SK-N-SH (cell line): Measurements from ENCODE around the gene DRC3. TPM values are rescaled to one million over a fixed set of nuclear protein-coding genes. Genes with fewer than 3 reads are reported as not detected.

Experiments used
- CTCF ChIA-PET: fragments of 300-600, 350-600 bp; formaldehyde crosslinking; extraction: SDS; loops from one replicate; lab custom pipeline; 2021; lab: Yijun Ruan, JAX
- POLR2A ChIA-PET: fragments of 350-600 bp; sonication (Branson Sonifier 250); formaldehyde crosslinking; extraction: SDS; loops from one replicate; lab custom pipeline; 2020; ENCODE audit warnings: antibody characterized with exemption, inconsistent platforms; lab: Yijun Ruan, JAX
- DNase-seq: peaks from one replicate; pipeline ENCODE4 v3.0.0; 2012
- H2AFZ ChIP-seq: fragments of 200-600 bp; sonication (generic); 2 replicates; pipeline ENCODE4 v1.8.1; 2016; ENCODE audit warnings: antibody characterized with exemption, mild to moderate bottlenecking, low read depth
- H3F3A ChIP-seq: fragments of 200-600 bp; sonication (generic); replicated peaks from 2 replicates; pipeline ENCODE3; 2016; ENCODE audit warnings: antibody characterized with exemption, mild to moderate bottlenecking; ENCODE audit not compliant: insufficient read depth
- H3K27ac ChIP-seq, 2 experiments: fragments of 200-500 bp in 1 of 2; fragments of 200-600 bp in 1 of 2; sonication (Bioruptor generic) in 1 of 2; sonication (generic), shearing (Covaris generic) in 1 of 2; 2 replicates each; pipeline versions ENCODE4 v1.5.1 to v1.6.1; 2014 to 2016; ENCODE audit warnings: low read depth in 2 of 2, inconsistent platforms in 1 of 2, low read length in 1 of 2, mild to moderate bottlenecking in 1 of 2, mixed read lengths in 1 of 2
- H3K27me3 ChIP-seq: fragments of 200-600 bp; sonication (generic), shearing (Covaris generic); 2 replicates; pipeline ENCODE4 v1.6.1; 2016; ENCODE audit warnings: mixed run types; ENCODE audit not compliant: insufficient read depth
- H3K36me3 ChIP-seq, 2 experiments: fragments of 200-500 bp in 1 of 2; fragments of 200-600 bp in 1 of 2; sonication (Bioruptor generic) in 1 of 2; sonication (generic) in 1 of 2; replicated peaks in 1 of 2; 2 replicates each; pipeline versions ENCODE3 to v1.5.1; 2014 to 2016; ENCODE audit warnings: low read length in 1 of 2, mild to moderate bottlenecking in 1 of 2; ENCODE audit not compliant: insufficient read depth in 2 of 2, control insufficient read depth in 1 of 2
- H3K4me1 ChIP-seq, 2 experiments: fragments of 200-500 bp in 1 of 2; fragments of 200-600 bp in 1 of 2; sonication (Bioruptor generic) in 1 of 2; sonication (generic), shearing (Covaris generic) in 1 of 2; 2 replicates each; pipeline versions ENCODE4 v1.5.1 to v1.6.1; 2014 to 2016; ENCODE audit warnings: low read depth in 1 of 2, low read length in 1 of 2, mixed run types in 1 of 2; ENCODE audit not compliant: insufficient read depth in 2 of 2, control insufficient read depth in 1 of 2
- H3K4me2 ChIP-seq: fragments of 200-600 bp; sonication (generic), shearing (Covaris generic); 2 replicates; pipeline ENCODE4 v1.6.1; 2017; ENCODE audit warnings: mixed run types
- H3K4me3 ChIP-seq, 2 experiments: fragments of 200-500 bp in 1 of 2; fragments of 200-600 bp in 1 of 2; sonication (Bioruptor generic) in 1 of 2; sonication (generic), shearing (Covaris generic) in 1 of 2; 2 replicates each; pipeline versions ENCODE4 v1.5.1 to v1.8.1; 2014 to 2016; ENCODE audit warnings: low read depth in 2 of 2, inconsistent platforms in 1 of 2, low read length in 1 of 2, mild to moderate bottlenecking in 1 of 2, mixed read lengths in 1 of 2, moderate library complexity in 1 of 2
- H3K79me2 ChIP-seq: fragments of 200-600 bp; sonication (generic); 2 replicates; pipeline ENCODE4 v1.8.1; 2017; ENCODE audit warnings: mild to moderate bottlenecking; ENCODE audit not compliant: insufficient read depth
- H3K9ac ChIP-seq: fragments of 200-600 bp; sonication (generic); 2 replicates; pipeline ENCODE4 v1.6.1; 2017; ENCODE audit warnings: mixed run types
- H3K9me2 ChIP-seq: fragments of 200-600 bp; sonication (generic); 2 replicates; pipeline ENCODE4 v1.6.1; 2017; ENCODE audit warnings: mixed run types
- H3K9me3 ChIP-seq: fragments of 200-600 bp; sonication (generic); 2 replicates; pipeline ENCODE4 v1.6.1; 2017; ENCODE audit warnings: mixed run types, mild to moderate bottlenecking, moderate library complexity
- H4K20me1 ChIP-seq: fragments of 200-600 bp; sonication (generic); 2 replicates; pipeline ENCODE4 v1.6.1; 2017; ENCODE audit warnings: mild to moderate bottlenecking, mixed run types; ENCODE audit not compliant: insufficient read depth
- GABPA ChIP-seq: IDR thresholded peaks from 2 replicates; pipeline ENCODE4 v1.4.0; 2012; ENCODE audit warnings: low read depth, mild to moderate bottlenecking
- GATA2 ChIP-seq: sonication (generic); formaldehyde crosslinking; IDR thresholded peaks from 2 replicates; pipeline ENCODE4 v1.5.0; 2020; ENCODE audit warnings: mild to moderate bottlenecking, missing genetic modification reagents
- MEF2A ChIP-seq: IDR thresholded peaks from 2 replicates; pipeline ENCODE4 v1.4.0; 2012; ENCODE audit warnings: low read depth, borderline replicate concordance
- NRF1 ChIP-seq: IDR thresholded peaks from 2 replicates; pipeline ENCODE4 v1.6.1; 2012; ENCODE audit warnings: low read depth, mild to moderate bottlenecking, low read length
- RFX5 ChIP-seq: IDR thresholded peaks from 2 replicates; pipeline ENCODE4 v1.6.1; 2012; ENCODE audit warnings: mild to moderate bottlenecking, improper control_type of control experiment, low read length
- SIN3A ChIP-seq: IDR thresholded peaks from 2 replicates; pipeline ENCODE4 v1.6.1; 2012; ENCODE audit warnings: low read depth, mild to moderate bottlenecking, low read length, moderate library complexity, borderline replicate concordance
- TCF12 ChIP-seq: IDR thresholded peaks from 2 replicates; pipeline ENCODE4 v1.4.0; 2012
- TEAD4 ChIP-seq: IDR thresholded peaks from 2 replicates; pipeline ENCODE4 v1.4.0; 2012; ENCODE audit warnings: mild to moderate bottlenecking, borderline replicate concordance; ENCODE audit not compliant: insufficient read depth
- YY1 ChIP-seq: IDR thresholded peaks from 2 replicates; pipeline ENCODE4 v1.4.0; 2012; ENCODE audit warnings: low read depth, mild to moderate bottlenecking
- WGBS: methylation state at CpG from one replicate; pipeline ENCODE4 v1.1.6; 2017; ENCODE audit warnings: low lambda C conversion rate; 5-methylcytosine and 5-hydroxymethylcytosine counted together
- polyA plus RNA-seq, 3 experiments: library from polyadenylated mRNA; depleted of rRNA; stranded (reverse); fragments of >200 nt; gene quantifications; 2 replicates each; pipeline ENCODE4 v1.2.3, GENCODE V29; 2012
- TF ChIP-seq, protein P1 (sequence below): fragments of 150-350 bp; IDR thresholded peaks from 2 replicates; pipeline ENCODE4 v1.6.1; 2017; ENCODE audit warnings: antibody characterized with exemption, low read length, low read depth, borderline replicate concordance
- TF ChIP-seq, protein P2 (sequence below): IDR thresholded peaks from 2 replicates; pipeline ENCODE4 v1.6.1; 2012; ENCODE audit warnings: mild to moderate bottlenecking, low read depth, low read length, moderate library complexity

DRC3 gene
- polyA plus RNA-seq, 1 of the 3 experiments (the other 2 are of a cell fraction), result 3.6 TPM

DNA sequence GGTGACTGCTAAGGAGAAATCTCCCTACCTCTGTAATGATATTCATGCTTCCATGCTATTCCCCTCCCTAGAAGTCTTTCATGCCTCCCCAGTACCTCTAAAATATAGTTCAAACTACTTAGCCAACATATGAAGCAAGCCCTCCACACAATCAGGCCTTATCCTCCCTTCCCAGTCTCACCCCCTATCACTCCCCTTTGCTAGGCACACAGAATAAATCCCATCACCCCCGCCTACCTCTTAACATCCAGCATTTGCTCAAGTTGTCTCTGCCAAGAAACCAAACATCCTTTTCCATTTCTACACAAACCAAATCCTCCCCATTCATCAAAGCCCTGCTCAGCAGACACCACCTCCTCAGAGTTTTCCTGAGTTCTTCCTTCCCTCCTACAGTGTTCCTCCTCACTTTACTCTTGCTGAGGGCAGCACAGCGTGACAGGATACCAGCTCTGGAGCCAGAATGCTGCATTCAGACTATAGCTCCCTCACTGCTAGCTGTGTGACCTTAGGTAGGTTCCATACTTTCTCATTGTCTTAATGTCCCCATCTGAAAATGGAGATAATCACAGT is 7.4 kb upstream of the DRC3 start:
- Histone ChIP-seq H3K36me3 (no peaks in the 10 kb centered on the region), H3K9me3 (no peaks in the 10 kb centered on the region), H4K20me1 (peaks cover 8% of the 10 kb centered on the region), H3K9me2 (no peaks in the 10 kb centered on the region), H3K4me2 (no peak overlapping the region), H3K27ac (no peak overlapping the region), H3K9ac (no peak overlapping the region), H3K4me1 (peaks cover 0 to 1% of the 10 kb centered on the region in 2 experiments; a peak in 2 of 4 replicates), H2AFZ (no peak overlapping the region), H3K27me3 (no peaks in the 10 kb centered on the region), H3K79me2 (peaks cover 97% of the 10 kb centered on the region), H3K4me3 (no peak overlapping the region), H3F3A (peaks cover 8% of the 10 kb centered on the region)
- TF ChIP-seq RFX5 (no peak), YY1 (no peak), GABPA (no peak), NRF1 (no peak), TEAD4 (no peak), TCF12 (no peak), SIN3A (no peak), MEF2A (no peak)
- TF ChIP-seq, protein P1, sequence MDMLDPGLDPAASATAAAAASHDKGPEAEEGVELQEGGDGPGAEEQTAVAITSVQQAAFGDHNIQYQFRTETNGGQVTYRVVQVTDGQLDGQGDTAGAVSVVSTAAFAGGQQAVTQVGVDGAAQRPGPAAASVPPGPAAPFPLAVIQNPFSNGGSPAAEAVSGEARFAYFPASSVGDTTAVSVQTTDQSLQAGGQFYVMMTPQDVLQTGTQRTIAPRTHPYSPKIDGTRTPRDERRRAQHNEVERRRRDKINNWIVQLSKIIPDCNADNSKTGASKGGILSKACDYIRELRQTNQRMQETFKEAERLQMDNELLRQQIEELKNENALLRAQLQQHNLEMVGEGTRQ, result no peak
- no peak for DNase-seq
- ChIA-PET POLR2A (no interaction called here), CTCF (no interaction called here)
- WGBS, result 95% methylated on average over 2 of the region's 2 CpGs

DNA sequence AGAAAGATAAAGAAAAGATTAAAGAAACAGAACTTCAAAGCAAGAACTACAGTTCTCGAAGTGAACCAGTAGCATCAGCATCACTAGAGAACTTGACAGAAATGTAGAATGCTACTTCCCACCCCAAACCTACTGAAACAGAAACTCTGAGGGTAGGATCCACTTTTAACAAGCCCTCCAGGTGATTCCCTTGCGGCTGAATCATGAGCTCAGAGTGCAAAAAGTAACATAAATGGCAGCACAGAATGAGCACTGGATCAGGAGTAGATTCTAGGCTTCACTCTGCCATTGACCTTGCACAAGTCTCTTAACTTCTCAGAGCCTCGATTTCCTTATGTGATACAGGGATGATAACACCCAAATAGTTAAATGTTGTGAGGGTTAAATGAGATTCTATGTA is 6.3 kb upstream of the DRC3 start:
- 70% methylated on average over 3 of the region's 3 CpGs for WGBS
- CTCF ChIA-PET, result no interaction called here
- no peak overlapping the region for H3K27ac ChIP-seq

More for the DNA sequence above, 6.3 kb upstream of the DRC3 start:
- POLR2A ChIA-PET, result no interaction called here
- Histone ChIP-seq H3K4me1 (peaks cover 0 to 9% of the 10 kb centered on the region in 2 experiments; a peak in 2 of 4 replicates), H3K36me3 (no peaks in the 10 kb centered on the region), H3K4me2 (no peak overlapping the region), H3K9me2 (no peaks in the 10 kb centered on the region), H3K9me3 (no peaks in the 10 kb centered on the region), H3F3A (peaks cover 5% of the 10 kb centered on the region), H3K27me3 (no peaks in the 10 kb centered on the region), H3K79me2 (peaks cover 97% of the 10 kb centered on the region)
- DNase-seq, result no peak
- no peak for TF ChIP-seq GATA2
- TF ChIP-seq, protein P2, sequence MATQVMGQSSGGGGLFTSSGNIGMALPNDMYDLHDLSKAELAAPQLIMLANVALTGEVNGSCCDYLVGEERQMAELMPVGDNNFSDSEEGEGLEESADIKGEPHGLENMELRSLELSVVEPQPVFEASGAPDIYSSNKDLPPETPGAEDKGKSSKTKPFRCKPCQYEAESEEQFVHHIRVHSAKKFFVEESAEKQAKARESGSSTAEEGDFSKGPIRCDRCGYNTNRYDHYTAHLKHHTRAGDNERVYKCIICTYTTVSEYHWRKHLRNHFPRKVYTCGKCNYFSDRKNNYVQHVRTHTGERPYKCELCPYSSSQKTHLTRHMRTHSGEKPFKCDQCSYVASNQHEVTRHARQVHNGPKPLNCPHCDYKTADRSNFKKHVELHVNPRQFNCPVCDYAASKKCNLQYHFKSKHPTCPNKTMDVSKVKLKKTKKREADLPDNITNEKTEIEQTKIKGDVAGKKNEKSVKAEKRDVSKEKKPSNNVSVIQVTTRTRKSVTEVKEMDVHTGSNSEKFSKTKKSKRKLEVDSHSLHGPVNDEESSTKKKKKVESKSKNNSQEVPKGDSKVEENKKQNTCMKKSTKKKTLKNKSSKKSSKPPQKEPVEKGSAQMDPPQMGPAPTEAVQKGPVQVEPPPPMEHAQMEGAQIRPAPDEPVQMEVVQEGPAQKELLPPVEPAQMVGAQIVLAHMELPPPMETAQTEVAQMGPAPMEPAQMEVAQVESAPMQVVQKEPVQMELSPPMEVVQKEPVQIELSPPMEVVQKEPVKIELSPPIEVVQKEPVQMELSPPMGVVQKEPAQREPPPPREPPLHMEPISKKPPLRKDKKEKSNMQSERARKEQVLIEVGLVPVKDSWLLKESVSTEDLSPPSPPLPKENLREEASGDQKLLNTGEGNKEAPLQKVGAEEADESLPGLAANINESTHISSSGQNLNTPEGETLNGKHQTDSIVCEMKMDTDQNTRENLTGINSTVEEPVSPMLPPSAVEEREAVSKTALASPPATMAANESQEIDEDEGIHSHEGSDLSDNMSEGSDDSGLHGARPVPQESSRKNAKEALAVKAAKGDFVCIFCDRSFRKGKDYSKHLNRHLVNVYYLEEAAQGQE, result no peak
- TF ChIP-seq, all 33 proteins: peak for 0
- Histone ChIP-seq H3K4me3 (no peak overlapping the region), H4K20me1 (peaks cover 8% of the 10 kb centered on the region), H3K9ac (no peak overlapping the region), H2AFZ (no peak overlapping the region)
